Glomerular endothelial cell (primary cell): Measurements from ENCODE around the gene NPSR1. TPM values are rescaled to one million over a fixed set of nuclear protein-coding genes. Genes with fewer than 3 reads are reported as not detected.

Experiments
- DNase-seq: peaks from one replicate; pipeline ENCODE4 v3.0.0-alpha.2; 2011; ENCODE audit warnings: low read depth, low spot score; ENCODE audit errors: extremely low read depth
- total RNA-seq: library from RNA; depleted of rRNA; stranded (reverse); fragments of >200 nt; gene quantifications from 2 replicates; pipeline ENCODE4 v1.2.3, GENCODE V29; 2015

Gene NPSR1
- total RNA-seq, 1 donor from 2014 or later: not detected

DNA sequence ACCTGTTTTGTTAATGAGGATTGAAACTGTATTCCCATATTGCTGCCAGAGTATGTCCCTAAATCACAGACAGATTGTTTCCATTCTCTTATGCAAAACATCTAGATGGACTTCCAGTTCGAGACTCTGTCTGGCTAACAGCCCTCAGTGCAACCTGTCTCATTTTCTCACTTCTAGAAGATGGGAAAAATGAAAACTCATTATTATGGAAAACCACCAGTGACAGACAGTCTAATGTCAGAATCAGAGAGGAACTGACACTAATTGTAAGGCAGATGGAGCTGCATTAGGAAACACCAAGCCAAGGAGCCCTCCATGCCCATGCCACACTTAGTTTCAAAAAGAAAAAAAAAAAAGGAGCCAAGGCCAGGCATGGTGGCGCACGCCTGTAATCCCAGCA, 61.6 kb downstream of the NPSR1 start:
- DNase-seq: no peak

DNA sequence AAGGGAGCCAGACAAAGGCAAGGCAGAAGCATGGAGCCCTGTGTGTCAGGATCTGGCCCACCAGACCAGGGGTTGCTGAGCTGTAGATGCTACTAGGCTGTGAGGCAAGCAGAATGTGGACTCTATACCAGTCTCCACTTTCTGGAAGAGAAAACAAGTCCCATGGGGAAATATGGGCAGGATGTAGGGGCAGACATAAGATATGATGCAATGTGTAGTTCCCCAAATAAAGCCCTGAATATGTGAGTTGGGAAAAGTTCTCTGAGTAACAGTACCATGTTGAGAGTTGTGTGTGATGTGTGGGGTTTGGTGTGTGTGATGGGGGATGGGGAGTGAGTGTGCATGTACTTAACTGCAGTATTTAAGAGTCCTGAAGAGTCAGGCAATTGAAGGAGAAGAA, 62.3 kb downstream of the NPSR1 start:
- no peak for DNase-seq

DNA sequence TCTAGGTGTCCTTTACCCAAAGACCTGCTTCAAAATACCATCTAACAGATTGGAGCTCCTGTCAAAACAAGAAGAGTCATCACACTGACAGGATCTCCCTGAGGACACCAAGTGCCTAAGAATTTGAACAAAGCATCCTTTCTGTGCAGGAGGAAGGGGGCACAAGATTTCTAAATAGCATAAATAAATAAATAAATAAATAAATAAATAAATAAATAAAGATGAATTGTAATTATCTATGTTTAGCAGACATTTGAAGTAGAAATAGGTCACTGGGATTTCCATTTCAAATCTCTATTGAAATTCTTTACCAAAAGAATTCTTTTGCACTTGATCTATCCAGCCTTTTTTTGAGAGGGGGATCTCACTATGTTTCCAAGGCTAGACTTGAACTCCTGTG, 65.3 kb downstream of the NPSR1 start:
- no peak for DNase-seq

DNA sequence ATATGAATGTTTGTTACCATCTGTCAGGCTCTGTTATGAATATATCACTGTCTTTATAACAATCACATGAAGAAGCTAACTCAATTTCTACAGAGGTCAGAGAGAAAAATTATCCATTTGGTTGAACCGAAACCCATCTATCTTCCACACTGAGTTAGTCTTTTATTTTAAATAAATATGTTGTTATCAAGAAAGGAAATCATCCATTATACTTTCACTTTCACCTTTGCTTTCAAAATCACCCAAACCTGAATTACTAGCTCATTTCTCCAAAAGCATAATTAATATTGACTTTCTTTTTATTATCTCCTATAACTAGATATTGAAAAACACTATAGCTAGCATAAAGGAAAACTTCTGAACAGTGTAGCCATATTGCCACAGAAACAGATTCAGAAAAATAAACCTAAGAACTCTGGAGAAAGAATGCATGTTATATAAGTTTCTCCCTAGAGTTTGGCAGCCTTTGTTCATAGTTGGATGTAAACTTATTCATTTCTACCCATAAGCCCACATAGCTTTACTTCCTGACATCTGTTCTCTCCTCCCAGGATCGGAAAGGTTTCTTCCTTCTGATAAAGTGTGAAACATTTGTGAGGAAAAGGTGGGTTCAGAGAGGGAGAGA, 66.0 kb downstream of the NPSR1 start:
- DNase-seq: no peak

DNA sequence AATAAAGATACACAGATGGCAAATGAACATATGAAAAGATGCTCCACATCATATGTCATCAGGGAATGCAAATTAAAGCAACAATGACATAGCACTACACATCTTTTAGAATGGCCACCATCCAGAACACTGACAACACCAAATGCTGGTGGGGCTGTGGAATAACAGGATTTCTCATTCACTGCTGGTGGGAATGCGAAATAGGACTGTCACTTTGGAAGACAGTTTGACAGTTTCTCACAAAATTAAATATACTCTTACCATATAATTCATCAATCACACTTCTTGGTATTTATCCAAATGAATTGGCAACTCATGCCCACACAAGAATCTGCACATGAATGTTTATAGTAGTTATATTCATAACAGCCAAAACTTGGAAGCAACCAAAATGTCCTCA, 68.2 kb downstream of the NPSR1 start:
- DNase-seq: no peak

DNA sequence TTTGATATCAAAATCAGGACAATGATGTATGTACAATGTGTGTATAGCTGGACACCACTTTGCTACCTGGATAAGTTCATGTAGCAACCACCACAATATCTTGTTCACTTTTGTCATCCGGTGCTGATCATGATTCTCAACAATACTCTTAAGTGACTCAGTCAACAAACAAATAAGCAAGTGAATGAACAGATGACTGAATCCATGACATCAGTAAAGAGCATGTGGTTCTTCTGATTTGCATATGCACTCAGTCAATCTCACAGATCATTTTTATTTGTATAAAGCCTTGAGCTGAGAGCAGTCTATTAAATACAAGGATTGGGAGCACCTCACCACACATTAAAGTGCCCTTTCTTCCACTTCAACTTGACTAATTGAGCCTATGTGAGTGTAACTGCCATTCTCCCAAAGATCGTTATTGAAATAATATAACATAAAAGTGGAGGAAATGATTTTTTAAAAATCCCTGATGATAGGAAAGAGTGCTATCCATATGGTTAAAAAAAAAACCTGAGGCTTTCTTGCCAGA, 69.5 kb downstream of the NPSR1 start:
- no peak for DNase-seq

DNA sequence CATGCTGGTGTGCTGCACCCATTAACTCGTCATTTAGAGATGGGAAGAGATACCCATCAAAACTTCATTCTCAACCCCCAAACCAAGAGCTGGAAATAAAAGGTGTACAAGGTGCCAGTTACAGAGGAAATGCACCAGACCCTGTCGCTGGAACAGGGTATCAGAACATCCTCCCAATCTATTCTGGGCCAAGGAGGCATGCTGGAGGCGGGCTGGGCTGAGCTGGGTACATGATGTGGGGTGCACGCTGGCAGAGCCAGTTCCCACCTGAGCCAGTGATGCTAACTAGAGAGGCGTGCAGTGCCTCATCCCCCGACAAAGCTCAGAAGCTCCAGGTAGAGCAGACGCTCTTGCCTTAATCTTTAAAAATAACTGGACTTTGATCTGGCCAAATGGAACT, 70.1 kb downstream of the NPSR1 start:
- no peak for DNase-seq

DNA sequence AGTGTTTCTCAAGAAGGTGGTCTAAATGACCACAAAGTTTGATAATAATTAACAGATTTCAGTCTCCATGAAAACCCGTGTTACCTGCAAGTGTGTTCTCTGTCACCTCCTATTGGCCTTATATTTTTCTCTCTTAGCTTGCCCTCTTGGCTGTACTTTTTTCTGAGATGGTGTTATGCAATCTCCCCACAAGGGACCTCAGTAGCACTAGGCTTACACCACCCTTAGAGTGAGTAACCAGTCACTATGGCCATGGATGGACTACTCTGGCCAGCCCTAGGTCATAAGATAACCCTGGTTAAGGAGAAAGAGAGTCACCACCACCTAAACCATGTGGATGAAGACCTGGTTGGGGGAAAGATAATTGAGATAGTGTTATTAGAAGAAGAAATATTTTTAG, 76.8 kb downstream of the NPSR1 start:
- DNase-seq: no peak

DNA sequence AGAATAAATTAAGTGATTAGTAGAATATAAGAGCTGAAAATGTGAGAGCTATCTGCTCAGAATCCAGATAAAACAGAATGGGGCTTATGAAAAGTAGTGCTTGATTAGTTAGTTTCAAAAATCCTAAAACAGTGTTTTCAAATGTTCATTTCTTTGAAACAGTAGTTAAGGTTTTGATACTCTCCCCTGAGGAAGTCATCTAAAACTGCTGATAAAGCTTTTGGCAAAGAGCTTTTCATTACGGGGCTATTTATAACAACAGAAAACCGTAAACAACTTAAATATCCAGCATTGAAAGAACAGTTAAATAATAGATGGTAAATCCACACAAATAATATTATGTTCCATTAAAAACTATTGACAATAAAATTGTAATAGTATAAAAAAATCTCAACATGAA, 77.5 kb downstream of the NPSR1 start:
- no peak for DNase-seq

DNA sequence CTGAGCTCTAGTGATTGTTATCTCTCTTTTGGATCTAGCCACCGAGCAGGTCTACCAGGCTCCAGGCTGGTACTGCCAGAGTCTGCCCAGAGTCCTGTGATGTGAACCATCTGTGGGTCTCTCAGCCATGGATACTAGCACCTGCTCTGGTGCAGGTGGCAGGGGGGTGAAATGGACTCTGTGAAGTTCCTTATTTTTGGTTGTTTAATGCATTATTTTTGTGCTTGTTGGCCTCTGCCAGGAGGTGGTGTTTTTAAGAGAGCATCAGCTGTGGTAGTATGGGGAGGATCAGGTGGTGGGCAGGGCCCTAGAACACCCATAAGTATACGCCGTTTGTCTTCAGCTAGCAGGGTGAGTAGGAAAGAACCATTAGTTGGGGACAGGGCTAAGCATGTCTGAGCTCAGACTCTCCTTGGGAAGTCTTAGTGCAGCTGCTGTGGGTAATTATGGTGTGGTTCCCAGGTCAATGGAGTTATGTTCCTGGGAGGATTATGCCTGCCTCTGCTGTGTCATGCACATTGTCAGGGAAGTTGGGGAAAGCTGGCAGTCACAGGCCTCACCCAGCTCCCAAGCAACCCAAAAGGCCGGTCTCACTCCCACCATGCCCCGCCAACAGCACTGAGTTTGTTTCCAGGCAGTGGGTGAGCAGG, 81.8 kb downstream of the NPSR1 start:
- DNase-seq: no peak

DNA sequence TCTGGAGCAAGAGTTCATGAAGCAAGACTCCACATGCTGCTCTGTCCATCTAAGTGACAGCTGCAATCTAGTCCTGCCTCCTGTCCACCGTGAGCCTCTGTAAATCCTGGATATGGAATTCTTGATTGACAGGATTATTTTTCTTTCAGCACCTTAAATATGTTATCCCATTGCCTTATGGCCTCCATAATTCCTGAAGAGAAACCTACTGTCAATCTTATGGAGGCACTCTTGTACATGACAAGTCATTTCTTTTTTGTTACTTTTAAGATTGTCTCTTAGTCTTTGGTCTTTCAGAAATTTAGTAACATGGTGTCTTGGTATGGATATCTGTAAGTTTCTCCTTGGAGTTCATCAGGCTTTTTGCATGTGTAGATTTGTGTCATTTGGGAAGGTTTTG, 82.8 kb downstream of the NPSR1 start:
- DNase-seq: no peak

DNA sequence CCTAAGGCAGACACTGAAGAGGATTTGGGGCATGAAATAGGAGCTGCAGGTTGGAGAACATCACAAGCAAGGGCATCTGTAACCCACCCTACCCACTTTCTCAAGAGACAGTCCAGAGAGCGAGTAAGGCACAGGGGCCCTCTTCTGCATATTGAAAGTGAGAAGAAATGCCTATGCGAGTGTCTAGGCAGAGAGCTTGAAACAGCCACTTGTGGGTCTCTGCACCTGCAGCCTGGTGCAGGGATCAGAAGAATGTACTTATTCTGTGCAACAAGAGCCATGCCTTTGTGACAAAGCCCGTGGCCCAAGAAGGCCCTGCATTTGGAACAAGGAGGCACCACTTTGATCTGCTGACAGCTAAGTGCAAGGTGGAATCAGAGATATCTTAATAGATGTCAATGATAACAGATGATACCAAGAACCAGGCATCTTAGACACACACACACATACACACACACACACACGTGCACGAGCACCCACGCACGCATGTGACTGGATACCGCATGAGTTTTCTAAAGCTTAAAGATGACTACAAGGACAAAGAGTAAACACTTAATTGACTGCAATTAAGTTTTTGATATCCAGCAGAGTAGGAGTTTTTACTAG, 89.3 kb downstream of the NPSR1 start:
- no peak for DNase-seq

DNA sequence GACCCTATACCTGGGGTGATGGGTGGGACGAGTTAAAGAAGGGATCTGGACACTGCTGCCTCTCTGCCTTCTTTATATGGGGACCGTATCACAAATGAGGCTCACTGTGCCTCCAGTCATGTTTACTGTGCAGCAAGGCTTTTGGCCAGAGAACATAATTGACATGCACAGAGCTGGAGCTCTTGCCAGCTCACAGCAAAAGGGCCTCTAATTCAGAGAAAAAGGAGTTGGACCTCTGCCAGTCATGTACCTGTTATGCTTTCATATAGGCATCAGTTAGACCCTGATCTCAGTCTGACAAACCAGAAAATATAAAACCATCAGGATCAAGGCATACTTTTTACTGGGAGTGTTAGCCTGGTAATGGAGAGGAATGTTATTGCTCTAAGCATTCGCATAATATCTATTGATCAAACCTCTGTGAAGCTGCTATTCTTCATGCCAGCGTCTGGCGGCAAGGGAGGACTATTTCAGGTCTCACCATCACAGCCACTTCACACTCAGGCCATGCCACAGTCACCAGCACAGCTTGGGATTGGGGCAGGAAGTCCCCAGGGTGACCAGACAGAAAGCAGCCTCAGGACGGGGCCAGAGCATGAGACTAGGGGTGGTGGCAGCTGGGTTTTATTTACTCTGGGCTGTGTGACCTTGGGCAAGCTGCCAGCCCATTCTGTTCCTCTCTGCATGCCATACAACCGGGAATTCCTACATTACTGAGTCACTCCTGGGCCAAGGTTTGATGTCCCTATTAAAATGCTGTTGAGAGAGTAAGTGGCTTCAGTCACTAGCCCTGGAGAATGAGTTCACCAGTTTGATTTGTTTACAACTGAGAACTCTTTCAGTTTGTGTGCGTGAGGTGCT, 90.1 kb downstream of the NPSR1 start:
- peak; percentile 77 for DNase-seq

DNA sequence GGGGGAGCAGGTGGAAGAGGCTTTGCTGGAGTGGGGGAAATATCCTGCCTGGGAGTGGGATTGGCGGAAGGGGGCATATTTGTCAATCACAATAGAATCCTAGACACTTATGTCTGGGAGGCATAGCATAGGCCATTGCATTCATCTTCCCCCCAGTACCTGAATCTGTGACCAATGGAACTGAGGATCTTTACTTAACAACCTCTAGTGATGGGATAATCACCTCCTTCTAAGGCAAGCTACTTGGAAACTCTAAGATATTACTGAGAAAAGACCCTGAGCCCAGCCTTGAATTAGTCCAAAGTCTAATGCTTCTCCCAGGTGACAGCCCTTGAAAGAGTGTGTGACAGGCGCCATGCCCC, 90.7 kb downstream of the NPSR1 start:
- DNase-seq: no peak

DNA sequence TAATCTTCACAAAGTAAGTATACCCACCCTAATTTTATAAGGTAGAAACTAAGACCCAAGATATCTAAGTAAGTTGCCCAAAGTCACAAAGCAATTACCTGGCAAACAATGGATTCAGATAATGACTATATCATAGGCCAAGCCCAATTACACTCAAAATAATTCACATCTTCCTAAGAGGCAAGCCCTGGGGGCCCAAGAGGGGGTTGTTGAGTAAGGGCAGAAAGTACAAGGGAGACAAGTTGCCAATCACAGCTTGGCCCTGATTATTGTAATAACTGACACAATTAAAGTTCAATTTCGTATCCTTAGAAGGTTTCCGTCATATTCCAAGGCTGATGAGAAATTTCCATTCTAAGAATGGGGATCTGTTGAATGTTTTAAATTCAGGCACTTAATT, 91.4 kb downstream of the NPSR1 start:
- no peak for DNase-seq

DNA sequence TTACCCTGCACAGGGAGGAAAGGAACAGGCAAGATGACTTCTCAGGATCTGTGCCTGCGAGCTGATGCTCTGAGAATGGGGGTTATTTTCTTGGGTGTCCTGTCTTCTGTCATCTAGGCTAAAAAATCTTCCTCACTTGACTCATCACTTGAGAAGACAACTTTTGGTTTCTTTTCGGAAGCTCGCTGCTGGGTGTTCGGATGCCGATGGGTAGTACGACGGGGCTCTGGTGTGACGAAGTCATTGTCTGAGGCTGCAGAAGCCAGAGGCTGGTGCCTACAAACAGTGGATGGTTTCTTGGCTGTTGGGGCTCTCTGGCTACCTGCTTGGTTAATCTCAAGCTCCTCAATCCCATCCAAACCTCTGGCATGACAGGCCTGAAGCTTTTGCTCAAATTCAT, 92.2 kb downstream of the NPSR1 start:
- no peak for DNase-seq

DNA sequence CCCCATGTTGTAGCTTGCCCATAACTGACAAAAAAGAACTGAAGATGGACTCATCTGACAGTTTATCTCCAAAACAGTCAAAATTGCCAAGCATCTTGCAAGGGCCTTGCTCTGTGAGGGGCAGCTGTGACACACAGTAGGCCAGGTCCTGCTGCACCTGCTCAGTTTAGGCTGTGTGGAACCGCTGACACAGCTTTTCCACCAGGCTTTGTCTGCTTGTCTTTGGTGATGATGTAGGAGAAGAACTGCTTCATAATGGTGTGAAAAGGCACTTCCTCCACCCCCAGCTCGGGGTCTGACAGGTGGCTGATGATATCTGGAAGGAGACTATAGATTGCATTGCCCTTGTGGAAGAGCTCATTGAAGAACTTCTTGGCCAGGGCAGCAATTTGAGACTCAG, 92.6 kb downstream of the NPSR1 start:
- DNase-seq: no peak

DNA sequence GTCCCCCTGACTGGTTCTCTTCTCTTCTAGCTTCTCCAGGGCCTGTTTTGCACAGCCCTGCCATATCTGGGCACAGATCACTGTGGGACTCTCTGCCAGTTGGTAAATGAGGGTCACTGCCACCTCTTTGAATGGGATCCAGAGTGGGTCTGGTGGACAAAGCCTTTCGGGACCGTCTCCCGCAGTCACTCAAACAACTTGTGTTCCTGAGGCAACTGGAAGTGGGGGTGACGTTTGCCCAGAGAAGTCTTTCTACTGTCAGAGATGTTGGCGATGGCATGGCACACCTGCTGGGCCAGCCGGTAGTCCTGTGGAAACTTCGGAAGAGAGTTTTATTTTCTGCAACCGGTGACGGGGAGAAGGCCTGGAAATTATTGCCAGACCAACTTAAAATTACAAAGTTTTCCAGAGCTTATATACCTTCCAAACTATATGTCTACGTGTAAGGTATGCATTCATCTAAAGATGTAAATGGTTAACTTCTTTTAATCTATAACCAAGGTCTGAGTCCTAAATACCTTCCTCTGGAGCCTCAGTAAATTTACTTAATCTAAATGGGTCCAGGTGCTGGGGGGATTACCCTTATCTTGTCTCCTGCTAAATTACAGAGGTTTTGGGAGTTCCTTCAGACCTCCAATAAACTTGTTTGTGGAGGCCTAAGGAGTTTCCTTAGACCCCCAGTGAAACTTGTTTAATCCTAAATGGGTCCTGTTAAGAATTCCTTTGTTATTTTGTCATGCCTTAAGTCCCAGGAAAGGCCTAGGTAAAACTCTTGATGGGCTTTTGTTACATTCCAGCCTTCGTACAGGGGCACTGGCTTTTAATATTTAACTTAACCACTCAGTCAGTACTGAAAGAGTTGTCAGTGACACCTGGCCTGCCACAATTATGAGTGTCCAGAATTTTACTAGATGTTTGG, 94.0 kb downstream of the NPSR1 start:
- no peak for DNase-seq

DNA sequence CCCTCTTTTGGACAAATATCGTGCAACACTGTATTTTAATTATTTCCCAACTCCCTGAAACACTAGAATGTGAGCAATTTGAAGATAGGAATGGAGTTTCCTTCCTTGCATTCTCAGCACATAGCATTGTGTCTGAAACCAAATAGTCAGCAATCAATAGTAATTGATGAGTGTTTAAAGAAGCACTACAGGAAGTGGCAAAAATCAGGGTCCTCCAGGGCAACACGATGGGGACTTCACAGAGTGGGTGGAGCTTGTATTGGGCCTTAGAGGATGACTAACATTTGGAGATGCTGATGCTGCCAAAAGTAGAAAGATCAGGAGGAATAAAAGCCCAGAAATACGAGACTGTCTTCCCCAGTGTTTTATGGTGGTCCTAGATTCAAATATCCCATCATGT, 94.9 kb downstream of the NPSR1 start:
- DNase-seq: no peak

DNA sequence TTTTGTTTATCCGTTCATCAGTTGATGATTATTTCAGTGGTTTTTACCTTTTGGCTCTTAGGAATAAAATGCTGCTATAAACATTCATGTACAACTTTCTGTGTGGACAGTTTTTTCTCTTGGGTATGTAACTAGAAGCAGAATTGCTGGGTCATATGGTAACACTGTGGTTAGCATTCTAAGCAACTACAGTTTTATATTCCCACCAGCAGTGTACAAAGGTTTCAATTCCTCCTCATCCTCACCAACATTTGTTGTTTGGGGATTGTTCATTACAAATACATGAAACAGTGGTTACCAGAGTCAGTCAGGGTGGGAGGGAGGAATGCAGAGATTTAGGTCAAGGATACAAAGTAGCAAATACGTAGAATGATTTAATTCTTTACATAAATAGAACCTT, 97.0 kb downstream of the NPSR1 start:
- no peak for DNase-seq
